Loucy (cell line): ENCODE data around the gene SH2D5.

Source experiments
- CTCF ChIP-seq: fragments of 200-600 bp; sonication (generic); conservative IDR thresholded peaks from 2 replicates; pipeline ENCODE4 v1.5.1; 2014; ENCODE audit warnings: mild to moderate bottlenecking, antibody characterized with exemption, low read length
- EZH2phosphoT487 ChIP-seq: fragments of 200-600 bp; IDR thresholded peaks from 2 replicates; pipeline ENCODE4 v1.6.1; 2018; ENCODE audit warnings: antibody characterized with exemption, mild to moderate bottlenecking, moderate library complexity, borderline replicate concordance

GRCh38 chr1:20700636-20701215, 31.8 kb downstream of the SH2D5 start:
- no peak for TF ChIP-seq CTCF
- TF ChIP-seq EZH2phosphoT487: no peak
